Measurements from ENCODE around the gene COL4A2.

GRCh38 chr13:110361365-110361911, 54.4 kb downstream of the COL4A2 start:
- TF ChIP-seq CTCF (IDR thresholded peaks at IDR 0.05) (no peak), POLR2A (IDR thresholded peaks at IDR 0.05) (no peak), EP300 (IDR thresholded peaks at IDR 0.05) (peak; percentile 83), POLR2AphosphoS5 (IDR thresholded peaks at IDR 0.05) (peak in 2 of 3 donors; percentile 8 to 57)

Data from suprapubic skin (tissue), 4 donors.